GM12892 (cell line): ENCODE data around the gene SMIM32.

Experiments used
- DNase-seq: peaks from one replicate; pipeline ENCODE4 v3.0.0; 2011; ENCODE audit not compliant: insufficient read length
- FAIRE-seq: peaks from 2 replicates; lab custom pipeline; 2011; peaks lifted over from hg19 to GRCh38; lab: Jason Lieb, UNC
- POLR2A ChIP-seq: IDR thresholded peaks from 2 replicates; pipeline ENCODE4 v1.6.1; 2011; ENCODE audit warnings: low read depth, low read length, control low read depth
- POLR2AphosphoS5 ChIP-seq: IDR thresholded peaks from 2 replicates; pipeline ENCODE4 v1.6.1; 2011; ENCODE audit warnings: low read depth, low read length, control low read depth
- TAF1 ChIP-seq: IDR thresholded peaks from 2 replicates; pipeline ENCODE4 v1.6.1; 2011; ENCODE audit warnings: low read depth, mild to moderate bottlenecking, control low read depth, low read length, borderline replicate concordance

Gene SMIM32

DNA sequence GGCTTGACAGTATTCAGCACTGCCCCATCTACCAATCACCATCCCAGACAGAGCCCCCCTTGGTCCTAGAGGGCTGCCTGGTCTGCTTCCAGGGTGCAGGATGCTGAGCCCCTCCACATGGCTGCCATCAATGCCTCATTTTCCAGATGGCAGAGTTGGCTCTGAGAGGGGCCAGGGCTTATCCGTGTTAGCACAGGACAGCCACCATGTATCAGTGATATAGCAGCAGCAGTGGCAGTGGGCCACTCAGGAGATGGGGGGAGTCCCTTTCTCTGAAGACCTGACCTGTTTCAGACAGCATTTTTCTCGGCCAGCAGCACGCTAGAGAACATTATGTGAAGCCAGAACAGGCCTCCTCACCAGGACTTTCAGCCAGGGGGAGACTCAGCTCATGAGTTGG lies 1.6 kb upstream of the SMIM32 start:
- no peak for DNase-seq
- TF ChIP-seq POLR2AphosphoS5 (no peak), POLR2A (no peak), TAF1 (no peak)
- no peak for FAIRE-seq

DNA sequence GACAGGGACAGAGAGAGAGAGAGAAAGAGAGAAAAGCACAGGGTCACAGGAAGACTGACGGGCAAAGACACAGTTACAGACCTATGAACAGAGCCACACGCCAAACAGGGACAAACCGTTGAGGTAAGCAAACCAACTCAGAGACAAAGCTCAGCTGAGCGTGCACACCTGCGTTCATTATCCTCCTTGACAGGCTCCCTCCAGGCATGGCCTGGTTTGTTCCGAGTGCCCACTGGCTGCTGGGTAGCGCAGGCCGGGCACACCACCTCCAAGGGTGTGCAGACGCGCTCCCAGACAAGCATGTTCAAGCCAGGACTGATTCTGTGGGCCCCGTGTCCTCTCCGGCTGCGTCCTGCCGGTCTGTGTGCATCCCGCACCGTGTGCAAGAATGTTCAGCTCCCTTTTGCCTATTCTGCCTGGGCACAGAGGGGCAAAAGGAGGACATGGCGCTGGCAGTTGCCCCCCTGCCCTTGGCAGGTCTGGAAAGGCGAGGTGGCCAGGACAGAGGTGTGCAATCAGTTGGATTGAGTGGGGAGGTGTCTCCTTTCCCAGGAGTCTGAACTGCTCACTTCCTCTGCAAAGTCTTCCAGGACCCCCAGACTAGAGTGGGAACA lies 467 bp upstream of the SMIM32 start:
- DNase-seq (no peak), FAIRE-seq (no peak)
- no peak for TF ChIP-seq TAF1
- TF ChIP-seq POLR2A = no peak
- TF ChIP-seq POLR2AphosphoS5 = no peak

DNA sequence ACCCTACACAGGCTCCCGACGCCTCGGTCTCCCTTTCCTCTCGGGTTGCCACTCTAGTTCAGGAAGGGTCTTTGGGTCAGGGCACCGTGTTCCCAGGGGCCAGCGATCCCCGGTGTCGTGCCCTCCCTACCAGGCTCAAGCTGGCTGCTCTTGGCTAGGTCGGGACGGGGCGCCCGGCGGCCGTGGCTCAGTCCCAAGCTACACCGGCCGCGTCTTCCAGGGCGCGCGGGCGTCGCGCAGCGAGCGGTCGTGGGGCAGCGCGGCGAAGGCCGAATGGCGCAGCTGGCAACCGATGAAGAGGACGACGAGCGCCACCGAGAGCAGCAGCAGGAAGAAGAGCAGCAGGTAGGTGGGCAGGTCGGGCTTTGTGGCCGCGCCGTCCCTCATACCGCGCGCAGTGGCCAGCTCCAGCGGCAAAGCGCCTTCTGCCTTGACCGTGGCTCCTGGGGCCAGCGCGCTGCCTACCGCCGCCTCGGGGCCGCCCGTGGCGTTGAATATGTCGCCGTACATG lies 892 bp downstream of the SMIM32 start:
- DNase-seq = no peak
- TF ChIP-seq TAF1 (no peak), POLR2A (no peak), POLR2AphosphoS5 (no peak)

DNA sequence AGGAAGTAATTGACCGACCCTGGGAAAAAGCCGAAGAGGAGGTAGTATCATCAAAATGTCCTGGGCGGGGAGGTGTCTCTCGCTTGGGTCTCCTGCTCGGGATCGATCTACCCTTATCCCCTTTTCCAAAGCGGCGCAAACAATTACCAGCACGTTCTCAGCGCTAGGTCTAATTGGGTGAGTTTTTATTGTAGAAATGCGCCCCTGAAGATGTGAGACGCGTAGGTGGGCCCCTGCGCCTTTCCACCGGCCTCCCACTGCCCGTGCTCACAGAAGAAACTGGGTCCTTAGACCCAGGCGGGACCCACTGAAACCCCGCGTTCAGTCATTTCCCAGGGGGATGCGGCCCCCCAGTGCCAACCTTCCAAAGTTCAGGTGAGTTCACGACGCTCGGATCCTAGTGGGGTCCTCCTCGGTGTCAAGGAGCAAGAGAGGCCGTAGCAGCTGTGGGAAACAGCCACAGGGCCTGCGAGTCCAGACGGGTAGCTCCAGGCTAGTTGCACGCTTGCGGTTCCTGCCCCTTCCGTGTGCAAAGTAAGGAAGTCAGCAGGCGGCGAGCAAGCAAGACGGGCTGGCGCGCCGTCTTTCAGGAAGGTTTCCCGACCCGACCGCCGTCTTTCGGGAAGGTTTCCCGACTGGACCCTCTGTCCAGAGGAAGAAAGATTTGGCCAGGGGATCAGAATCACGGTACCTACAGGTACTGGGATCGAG lies 1.5 kb downstream of the SMIM32 start:
- TF ChIP-seq POLR2A (no peak), POLR2AphosphoS5 (no peak), TAF1 (no peak)
- FAIRE-seq (no peak), DNase-seq (no peak)

More for the DNA sequence above, 892 bp downstream of the SMIM32 start:
- FAIRE-seq = no peak

DNA sequence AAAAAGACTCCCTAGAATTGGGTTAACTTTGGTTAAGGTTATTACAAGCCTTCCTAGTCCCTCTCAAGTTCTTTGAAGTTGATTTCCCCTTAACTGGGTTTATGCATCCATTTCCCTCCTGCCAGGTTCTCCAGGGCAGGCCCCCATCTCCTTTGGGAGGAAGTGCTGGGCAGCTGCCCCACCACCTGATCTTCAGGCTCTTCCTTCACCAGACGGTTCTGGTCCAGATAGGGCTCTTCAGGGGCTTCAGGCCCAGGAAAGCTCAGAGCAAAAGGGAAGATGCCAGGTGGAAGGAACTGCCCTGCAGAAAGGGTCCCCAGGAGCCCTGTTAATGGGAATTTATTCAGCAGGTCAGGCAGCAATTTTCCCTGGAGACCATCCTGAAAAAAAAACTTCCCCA lies 2.1 kb downstream of the SMIM32 start:
- FAIRE-seq (no peak), DNase-seq (no peak)
- no peak for TF ChIP-seq TAF1
- TF ChIP-seq POLR2A = no peak
- TF ChIP-seq POLR2AphosphoS5 = no peak

DNA sequence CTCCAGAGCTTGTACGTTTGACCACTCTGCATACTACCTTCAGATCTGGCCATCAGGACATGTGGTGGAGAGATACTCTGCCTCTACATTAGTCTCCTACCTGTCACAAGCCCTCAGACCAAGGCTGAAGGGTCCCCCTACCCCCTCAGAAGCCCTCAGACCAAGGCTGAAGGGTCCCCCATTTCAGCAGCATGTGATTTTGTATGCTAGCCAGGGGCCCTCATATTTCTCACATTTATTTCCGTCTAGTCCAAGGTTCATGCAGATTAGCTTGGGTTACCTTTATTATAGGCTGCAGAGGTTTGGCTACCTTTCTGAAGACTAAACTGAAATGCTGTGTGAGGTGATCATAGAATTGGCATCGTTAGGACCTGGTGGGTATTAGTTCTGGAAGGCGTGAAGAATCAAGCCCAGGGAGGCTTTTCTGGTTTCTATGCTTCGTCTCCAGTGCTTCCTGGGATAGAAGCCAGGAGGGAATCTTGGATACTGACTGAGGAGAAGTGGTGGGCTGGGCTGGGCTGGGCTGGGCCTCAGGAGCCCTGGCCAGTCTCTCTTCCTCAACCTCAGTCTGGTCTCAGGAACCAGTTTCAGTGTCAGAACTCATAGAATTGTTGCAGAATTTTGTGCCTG lies 2.8 kb downstream of the SMIM32 start:
- DNase-seq = no peak
- TF ChIP-seq POLR2AphosphoS5 = no peak
- TF ChIP-seq POLR2A = no peak
- TF ChIP-seq TAF1 = no peak
- FAIRE-seq = no peak

DNA sequence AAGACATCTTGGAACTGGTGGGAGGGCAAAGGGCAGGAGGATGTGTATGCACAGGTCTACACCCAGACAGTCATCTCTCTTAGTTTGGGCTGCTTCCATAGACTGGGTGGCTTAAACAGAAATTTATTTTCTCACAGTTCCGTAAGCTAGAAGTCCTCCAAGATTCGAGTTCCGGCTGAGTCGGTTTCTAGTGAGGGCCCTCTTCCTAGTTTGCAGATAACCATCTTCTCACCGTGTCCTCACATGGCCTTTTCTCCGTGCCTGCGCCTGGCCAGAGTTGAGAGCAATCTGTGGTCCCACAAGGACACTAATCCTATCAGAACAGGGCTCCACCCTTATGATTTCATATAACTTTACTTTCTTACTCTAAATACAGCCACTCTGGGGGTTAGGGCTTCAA lies 4.1 kb downstream of the SMIM32 start:
- TF ChIP-seq POLR2A (no peak), POLR2AphosphoS5 (no peak), TAF1 (no peak)
- DNase-seq (no peak), FAIRE-seq (no peak)

DNA sequence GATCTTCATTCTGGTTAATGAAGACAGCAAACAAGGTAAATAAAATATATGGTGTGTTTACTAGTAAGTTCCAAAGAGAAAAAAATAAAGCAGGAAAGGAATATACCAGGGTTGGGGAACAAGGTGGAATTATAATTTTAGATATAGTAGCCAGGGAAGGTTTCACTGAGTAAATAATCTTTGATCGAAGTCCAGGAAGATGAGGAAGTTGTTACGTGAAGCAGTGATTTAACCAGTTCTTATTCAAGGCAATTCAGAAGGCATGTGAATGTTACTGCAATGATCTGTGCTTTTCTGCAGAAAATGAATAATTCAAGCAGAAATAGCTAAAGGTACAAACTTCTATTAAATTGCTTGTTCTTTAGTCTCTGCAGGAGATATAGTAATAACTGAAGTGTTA lies 6.2 kb downstream of the SMIM32 start:
- no peak for DNase-seq
- TF ChIP-seq TAF1 = no peak
- TF ChIP-seq POLR2AphosphoS5 = no peak
- no peak for TF ChIP-seq POLR2A
- no peak for FAIRE-seq

DNA sequence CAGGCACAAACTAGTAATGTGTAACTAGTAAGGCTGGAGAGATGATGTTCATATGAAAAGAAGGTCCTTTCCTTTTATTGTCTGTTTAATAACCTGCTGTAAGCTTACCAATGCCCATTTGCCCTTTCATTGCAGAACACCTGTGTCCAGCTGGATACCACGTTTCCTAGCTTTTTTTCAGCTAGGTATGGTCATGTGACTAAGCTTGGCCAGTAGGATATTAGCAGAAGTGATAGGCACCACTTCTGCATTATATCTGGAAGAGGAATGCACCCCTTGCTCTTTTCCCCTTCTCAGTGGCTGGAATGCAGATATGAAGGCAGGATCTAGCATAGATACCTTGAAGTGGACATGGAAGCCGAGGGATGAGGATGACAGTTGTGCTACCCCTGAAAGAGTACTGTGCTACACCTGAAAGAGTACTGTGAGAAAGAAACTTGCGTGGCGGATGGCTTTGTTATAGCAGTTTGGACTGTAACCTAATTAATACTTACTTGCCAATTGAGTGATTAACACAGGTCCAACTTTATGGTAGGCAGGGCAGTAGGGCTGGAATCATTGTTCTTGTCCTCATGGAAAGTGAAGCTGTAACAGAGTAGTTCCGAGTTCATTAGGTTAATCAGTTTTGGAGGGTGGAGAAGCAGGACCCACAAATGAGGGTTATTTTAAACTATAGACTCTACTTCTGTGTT lies 6.8 kb downstream of the SMIM32 start:
- TF ChIP-seq TAF1 (no peak), POLR2AphosphoS5 (no peak), POLR2A (no peak)
- DNase-seq (no peak), FAIRE-seq (no peak)

DNA sequence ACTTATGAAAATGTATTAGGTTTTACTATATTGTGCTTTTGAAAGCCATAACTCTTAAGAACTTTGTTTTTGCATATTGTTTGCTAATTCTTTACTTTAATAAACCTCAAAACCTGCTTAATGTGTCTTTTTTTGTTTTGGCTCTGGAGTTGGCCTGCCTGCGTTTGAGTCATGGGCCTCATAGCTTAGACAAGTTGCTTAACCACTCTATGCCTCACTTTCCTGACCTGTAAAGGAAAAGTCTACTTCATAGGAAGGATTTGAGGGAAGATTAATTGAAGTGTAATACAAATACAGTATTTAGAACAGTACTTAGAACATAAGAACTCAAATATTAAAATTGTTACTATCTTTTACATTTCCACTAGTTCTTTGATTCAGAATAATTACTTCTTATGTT lies 10.3 kb downstream of the SMIM32 start:
- no peak for DNase-seq
- no peak for FAIRE-seq
- TF ChIP-seq TAF1 = no peak
- TF ChIP-seq POLR2AphosphoS5 = no peak
- no peak for TF ChIP-seq POLR2A

DNA sequence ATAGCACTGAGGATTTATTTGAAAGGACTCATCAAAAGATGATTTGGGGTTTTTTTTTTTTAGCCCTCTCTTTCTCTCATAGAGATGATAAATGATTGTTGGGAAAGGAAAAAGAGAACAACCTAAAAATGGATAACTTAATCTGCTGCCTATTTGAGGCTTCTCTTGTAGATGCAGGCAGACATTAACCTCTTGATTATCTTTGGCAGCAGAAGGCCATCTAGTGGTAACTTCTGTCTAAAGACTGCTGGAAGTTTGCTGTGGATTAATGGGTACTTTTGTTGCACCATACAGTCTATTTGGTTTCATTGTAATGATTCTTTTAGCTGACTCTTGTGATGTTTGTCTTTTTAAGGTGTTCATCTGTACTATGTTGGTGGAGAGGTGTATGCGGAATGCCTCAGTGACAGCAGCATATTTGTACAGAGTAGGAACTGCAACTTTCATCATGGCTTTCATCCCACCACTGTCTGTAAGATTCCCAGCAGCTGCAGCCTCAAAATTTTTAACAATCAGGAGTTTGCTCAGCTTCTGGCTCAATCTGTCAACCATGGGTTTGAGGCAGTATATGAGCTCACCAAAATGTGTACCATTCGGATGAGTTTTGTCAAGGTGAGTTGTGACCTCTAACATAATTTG lies 18.8 kb downstream of the SMIM32 start:
- TF ChIP-seq POLR2AphosphoS5 (no peak), POLR2A (no peak), TAF1 (no peak)
- FAIRE-seq = peak; percentile 67
- DNase-seq = no peak
